NCI-H524 treated with DMSO at 0.1 percent for 48 hours (cell line): ENCODE measurements around the gene ZIC4.
A peak's percentile ranks its signal among the peaks of the same experiment; 100 is the strongest.

Experiments used
- DNase-seq: peaks from one replicate; lab custom pipeline; 2025; lab: John Stamatoyannopoulos, UW

ZIC4 gene

GRCh38 chr3:147354623-147355022, 51.7 kb downstream of the ZIC4 start:
- peak; percentile 21 for DNase-seq

GRCh38 chr3:147351301-147351700, 55.0 kb downstream of the ZIC4 start:
- no peak for DNase-seq

- no peak for DNase-seq
Observed at GRCh38 chr3:147348976-147349375, 57.4 kb downstream of the ZIC4 start.

GRCh38 chr3:147343926-147344325, 62.4 kb downstream of the ZIC4 start:
- no peak for DNase-seq

GRCh38 chr3:147341727-147342126, 64.6 kb downstream of the ZIC4 start:
- no peak for DNase-seq

- no peak for DNase-seq
Observed at GRCh38 chr3:147336543-147337278, 69.6 kb downstream of the ZIC4 start.
